Stimulated activated CD8-positive, alpha-beta memory T cell treated with anti-CD3 and anti-CD28 coated beads, Interleukin-12 subunit alpha, Interleukin-12 subunit beta, amount 100 ng/mL, for 24 hours (primary cell): ENCODE data around the gene KCTD7.
A peak's percentile ranks its signal among the peaks of the same experiment; 100 is the strongest.
"Not testable (repeated sequence)": the region's sequence is repeated elsewhere in the genome, so short reads cannot be mapped to it uniquely, and the experiment has no call there.

Source experiments
- DNase-seq: peaks from one replicate; pipeline ENCODE4 v3.0.0-alpha.2; 2020; ENCODE audit errors: extremely low read depth

Gene KCTD7

GRCh38 chr7:66653719-66654274 is 25.1 kb downstream of the KCTD7 start:
- DNase-seq = not testable (repeated sequence)

DNA sequence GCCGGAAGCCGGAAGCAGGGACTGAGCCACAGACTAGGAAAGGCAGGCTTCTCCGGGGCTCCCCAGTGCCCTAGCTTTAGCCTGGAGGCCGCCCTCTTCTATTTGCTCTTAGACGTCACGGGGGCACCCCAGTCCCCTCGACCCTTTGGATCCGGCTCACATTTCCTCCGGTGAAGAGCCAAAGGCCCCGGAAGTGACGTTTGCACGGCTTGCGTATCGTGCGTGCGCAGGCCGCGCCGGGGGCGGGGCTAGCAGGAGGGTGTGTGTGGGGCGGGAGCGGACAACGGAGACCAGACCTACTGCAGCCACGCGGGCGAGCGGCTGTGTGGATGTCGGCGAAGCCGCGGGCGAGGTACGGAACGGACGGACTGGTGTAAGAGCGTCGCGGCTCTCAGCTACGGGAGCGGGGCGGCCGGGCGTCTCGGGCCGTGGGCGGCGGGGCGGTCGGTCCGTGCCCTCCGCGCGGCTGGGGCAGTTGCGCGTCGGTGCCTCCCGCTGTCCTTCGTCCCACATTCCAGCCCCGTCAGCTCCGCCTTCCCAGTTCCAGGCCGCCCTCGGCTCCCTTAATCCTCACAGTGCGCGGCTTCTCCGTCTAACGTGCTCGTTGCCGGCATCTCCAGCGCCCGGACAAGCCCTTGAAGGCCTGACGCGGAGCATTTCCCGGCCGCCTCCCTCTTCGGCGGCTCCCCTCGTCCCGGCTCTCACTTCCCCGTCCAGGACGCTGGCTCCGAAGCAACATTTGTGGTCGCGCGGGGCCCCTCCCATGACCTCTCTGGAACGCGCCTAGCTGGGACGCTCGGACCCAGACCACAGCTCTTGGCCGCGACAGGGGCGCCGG is 25.8 kb downstream of the KCTD7 start:
- peak; percentile 94 for DNase-seq

- not testable (repeated sequence) for DNase-seq
These were observed 26.6 kb downstream of the KCTD7 start for GRCh38 chr7:66655113-66655806.

DNA sequence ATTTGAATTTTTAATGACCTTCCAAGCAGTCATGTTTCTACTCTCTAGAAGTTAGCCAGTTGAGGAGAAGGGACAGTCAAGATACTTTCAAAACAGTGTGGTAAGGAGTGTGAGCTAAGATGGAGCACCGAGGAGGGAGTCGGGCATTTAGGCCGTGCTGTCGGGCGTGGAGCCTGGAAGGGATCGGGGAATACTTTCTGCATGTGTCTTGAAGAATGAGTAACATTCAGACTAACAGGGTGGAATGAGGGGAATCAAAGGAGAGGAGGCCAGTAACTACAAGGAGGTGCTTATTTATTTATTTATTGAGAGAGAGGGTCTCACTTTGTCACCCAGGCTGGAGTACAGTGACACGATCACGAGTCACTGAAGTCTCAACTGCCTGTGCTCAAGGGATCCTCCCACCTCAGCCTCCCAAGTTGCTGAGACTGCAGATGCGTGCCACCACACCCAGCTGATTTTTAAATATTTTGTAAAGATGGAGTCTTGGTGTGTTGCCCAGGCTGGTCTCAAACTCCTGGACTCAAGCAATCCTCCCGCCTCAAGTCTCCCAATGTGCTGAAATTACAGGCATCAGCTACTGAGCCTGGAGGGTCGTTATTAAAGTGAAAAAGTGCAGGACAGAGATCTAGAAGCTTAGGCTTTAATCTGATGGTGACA is 27.3 kb downstream of the KCTD7 start:
- DNase-seq = not testable (repeated sequence)

GRCh38 chr7:66657798-66658197 is 29.1 kb downstream of the KCTD7 start:
- no peak for DNase-seq

- no peak for DNase-seq
These were observed 34.1 kb downstream of the KCTD7 start for GRCh38 chr7:66662646-66663264.

DNA sequence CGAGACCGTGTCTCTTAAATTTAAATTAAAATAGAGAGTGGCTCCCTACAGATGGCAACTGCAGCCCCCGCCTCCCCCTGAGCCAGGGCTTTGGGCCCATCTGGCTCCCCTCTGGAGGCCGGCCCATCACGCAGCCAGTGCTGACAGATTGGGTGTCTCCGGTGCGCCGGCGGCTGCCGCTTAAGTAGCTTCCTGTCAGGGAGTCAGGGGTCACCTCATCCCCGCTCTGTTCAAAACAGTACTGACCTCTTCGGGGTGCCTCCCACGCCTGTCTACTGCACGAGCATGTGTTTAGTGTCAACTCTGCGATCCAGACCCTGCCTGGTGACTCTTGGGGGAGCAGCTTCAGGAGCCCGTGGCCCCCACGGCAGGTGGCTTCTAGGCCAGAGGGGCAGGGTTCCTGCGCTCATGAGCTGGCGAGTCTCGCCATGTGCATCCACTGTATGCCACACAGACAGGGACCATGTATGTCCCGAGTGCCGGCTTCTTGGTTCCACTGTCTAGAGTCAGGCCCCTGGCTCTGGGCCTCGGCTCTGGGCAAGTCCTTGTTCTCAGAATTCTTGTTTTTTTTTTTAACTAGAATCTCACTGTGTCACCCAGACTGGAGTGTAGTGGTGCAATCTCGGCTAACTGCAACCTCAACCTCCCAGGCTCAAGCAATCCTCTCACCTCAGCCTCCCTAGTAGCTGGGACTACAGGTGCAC is 36.1 kb downstream of the KCTD7 start:
- no peak for DNase-seq

- no peak for DNase-seq
These were observed 37.8 kb downstream of the KCTD7 start for GRCh38 chr7:66666313-66666952.

DNA sequence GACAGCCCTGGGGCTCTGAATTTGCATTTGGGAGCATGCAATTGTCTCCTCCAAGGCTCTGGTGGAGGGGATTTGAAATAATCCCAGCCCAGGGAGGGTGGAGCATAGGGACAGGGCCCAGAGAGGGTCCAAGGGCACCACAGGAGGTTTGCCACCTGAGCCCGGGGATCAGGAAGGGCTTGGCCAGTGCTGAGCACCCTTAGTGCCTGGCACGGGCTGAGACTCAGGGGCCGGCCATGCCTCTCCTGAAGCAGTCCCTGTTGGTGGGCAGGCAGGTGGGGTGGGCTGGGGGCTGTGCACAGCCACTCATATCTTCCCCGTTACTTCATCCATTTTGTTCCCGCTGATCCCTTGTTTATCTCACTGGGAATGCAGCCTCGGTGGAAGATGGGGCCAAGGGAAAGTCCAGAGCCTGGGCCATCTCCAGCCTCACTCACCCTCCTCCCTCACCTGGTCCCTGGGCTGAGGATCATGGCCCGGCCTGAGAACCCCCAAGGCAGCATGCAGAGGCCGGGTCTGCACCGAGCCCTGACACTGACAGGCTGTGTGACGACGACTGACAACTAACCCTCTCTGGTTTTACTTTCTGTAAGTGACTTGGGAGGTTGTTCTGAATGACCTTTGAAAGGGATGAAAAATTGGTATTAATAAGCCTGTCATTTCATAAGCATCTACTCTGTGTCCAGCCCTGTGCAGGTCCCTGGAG is 38.5 kb downstream of the KCTD7 start:
- DNase-seq = no peak

GRCh38 chr7:66668112-66668511 is 39.4 kb downstream of the KCTD7 start:
- DNase-seq = no peak

GRCh38 chr7:66668677-66669076 is 40.0 kb downstream of the KCTD7 start:
- DNase-seq = no peak

DNA sequence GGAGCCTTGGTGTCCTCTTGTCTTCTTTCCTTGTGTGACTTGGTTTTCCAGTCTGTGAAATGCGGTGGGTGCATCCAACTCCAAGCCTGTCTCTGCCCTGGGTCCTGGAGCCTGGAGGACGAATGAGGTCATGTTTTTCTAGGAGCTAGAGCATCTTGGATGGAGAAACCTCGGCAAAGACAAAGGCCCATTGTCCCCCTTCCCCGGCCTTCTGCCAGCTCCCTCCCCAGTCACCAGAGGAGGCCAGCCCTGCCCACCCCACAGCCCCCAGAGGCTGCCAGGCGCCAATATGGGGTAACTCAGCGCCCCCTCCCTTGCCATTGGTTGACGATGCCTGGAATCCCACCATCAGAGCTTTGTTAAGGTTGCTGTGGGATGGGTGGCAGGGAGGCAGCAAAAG is 40.4 kb downstream of the KCTD7 start:
- DNase-seq = no peak

DNA sequence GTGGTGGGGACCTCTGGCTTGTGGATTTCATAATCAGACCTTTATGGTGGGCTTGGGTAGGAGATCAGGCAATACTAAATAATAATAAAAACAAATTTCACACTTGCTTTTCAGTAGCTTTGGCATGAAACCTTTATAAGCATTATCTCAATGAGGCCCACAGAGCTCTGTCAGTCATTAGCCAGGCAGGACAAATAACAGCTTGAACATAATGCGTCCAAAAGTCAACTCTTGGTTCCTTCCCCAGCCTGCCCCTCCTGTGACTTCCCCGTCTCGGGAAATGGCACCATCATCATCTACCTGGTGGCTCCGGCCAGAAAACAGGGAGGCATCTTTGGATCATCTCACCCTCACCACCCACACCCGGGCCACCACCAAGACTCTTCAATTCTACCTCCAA is 40.8 kb downstream of the KCTD7 start:
- no peak for DNase-seq

GRCh38 chr7:66671034-66671433 is 42.4 kb downstream of the KCTD7 start:
- no peak for DNase-seq

DNA sequence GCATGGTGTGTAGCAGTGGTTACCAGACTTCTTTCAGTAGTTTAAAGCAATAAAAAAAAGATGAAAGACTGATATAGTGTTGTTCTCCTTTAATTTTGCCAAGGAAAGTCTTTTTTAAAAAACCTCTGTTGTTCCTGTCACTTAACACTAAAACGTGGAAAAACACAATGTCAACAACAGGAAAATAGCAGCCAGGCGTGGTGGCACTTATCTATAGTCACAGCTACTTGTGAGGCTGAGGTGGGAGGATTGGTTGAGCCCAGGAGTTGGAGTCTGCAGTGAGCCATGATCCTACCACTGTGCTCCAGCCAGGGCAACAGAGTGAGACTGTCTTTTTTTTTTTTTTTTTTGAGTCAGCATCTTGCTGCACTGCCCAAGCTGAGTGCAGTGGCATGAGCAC is 42.8 kb downstream of the KCTD7 start:
- not testable (repeated sequence) for DNase-seq

DNA sequence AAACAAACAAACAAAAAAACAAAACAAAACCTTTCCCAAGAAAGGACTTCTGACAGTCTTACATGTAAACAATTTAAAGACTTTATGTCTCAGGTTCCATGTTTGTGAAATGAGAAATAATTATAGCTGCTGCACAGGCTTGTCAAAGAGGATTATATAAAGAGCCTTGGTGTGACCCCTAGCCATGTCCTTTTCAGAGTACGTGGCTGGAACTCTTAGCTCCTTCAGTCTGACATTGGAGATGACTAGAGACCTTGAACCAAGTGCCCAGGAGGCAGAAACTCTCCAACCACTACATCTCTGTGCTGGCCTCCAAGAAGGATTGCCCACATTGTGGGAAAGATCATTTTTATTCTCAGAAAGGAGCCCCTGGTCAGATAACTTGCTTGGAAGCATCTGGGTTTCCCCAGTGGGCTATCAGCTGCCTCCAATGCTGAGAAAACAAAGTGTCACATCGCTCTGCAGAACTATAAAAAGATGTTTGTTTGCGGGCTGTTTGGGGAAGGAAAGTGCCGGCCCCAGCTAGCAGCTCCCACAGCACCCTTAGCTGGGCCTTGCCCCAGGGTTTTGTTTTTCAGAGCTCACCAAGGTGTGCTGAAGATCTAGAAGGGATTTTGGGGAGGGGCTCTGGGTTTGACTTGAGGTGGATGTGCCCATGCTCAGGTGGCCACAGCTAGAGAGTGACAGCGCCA is 43.9 kb downstream of the KCTD7 start:
- DNase-seq = not testable (repeated sequence)

DNA sequence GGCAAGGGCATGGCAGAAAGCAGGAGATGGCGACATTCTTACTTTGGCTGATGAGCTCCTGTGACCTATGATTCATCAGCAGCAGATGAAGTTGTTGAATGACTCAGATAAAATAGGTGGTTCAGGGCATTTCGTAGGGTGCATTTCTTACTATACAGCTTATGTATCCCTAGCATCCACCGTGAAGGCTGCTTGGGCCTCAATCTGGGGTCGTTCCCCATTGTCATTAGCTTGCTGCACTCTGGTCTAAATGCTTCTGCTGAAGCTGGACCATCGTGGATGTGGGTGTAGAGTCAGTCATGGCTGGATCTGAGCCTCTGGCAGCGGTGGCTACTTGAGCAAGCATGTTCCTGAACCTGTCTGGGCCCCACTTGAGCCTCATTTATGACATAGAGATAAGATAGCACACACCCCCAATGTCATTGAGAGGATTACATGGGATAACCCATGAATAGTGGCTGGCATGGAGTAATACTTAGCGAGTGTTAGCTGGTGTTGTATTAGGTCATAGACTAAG is 44.5 kb downstream of the KCTD7 start:
- not testable (repeated sequence) for DNase-seq

- no peak for DNase-seq
These were observed 51.1 kb downstream of the KCTD7 start for GRCh38 chr7:66679633-66680244.
